HG02885 (cell line): ENCODE results near the gene ERC1.

Source experiments
- ATAC-seq: cut with Tn5 transposase; IDR thresholded peaks from one replicate; pipeline ENCODE4 v1.9.1; 2021; ENCODE audit warnings: mild to moderate bottlenecking; ENCODE audit not compliant: unreplicated experiment, poor library complexity

The ERC1 gene

GRCh38 chr12:1367331-1368291 is 376.6 kb downstream of the ERC1 start:
- no peak for ATAC-seq

GRCh38 chr12:1369460-1369859 is 378.4 kb downstream of the ERC1 start:
- ATAC-seq = no peak

DNA sequence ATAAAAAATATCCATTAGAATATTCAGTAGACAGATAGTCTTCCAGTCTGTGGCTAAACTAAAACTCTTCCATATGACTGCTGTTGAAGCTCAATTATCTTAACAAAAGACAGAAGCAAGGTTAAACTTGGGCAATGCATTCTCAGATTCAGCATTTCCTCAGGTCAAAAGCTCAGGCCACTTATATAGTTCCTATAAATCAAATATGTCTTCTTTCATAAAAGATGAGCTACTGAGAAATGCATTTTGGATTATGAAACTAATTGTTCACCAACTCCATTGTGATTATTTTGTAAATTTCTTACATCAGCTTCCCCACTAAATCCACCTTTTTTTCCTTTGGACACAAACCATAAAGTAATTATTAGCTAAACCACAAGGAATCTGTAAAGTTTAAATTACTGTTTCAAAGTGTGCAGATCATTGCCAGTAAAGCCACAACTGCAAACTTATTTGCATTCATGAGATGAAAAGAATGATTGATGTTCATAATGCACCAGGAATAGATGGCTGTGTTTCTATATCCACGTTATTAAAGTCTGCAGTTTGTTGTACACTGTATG is 379.0 kb downstream of the ERC1 start:
- no peak for ATAC-seq

DNA sequence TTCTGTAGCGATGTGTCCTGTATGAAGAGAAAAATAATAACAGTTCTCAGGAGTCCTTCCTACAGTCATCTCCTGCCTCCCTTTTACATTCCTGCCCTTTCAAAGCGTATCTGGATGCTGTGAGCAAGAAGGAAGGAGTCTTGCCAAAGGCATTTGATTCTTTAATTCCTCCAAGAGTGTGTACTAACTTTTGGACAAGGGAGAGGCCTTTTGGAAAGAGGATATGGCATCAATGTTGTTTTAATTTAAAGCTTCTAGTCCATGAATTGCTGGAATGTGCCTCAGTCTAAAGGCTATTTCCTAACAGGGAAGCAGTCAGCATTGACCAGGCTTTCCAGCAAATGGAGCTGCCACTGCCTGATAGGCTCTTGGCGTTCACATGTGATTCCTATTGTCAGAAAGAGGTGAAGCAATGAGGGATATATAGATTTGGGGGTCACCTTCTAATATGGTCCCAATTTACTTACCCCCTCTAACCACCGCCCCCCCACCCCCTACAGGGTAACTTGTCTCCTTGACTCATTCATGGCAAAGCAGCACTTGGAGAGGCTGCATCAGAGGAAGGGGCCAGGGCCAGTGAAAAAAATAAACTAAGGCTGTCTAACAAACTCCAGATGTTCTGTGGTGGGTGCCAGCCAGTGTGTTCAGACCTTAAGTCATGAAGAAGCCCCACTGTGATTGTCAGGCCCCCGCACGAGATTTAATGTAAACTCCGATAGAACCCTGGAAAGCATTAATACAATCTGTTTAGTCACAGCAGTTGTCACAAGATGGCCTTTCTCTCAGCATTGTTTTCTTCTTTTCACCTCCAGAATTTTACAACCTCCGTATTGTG is 383.1 kb downstream of the ERC1 start:
- ATAC-seq = no peak

DNA sequence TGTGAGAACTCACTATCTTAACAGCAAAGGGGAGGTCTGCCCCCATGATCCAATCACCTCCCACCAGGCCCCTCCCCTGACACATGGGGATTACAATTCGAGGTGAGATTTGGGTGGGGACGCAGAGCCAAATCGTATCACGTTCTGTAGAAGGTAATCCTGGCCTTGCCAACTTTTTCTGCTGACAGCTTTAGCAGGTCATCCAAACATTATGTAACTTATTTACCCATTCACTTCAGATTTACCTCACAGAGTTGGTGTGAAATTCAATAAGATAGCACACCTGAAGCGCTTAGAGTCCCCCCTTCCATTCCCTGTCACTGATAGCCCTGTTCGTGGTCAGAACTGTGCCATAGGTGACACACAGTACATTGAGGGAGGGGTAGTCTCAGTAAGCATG is 384.3 kb downstream of the ERC1 start:
- no peak for ATAC-seq

DNA sequence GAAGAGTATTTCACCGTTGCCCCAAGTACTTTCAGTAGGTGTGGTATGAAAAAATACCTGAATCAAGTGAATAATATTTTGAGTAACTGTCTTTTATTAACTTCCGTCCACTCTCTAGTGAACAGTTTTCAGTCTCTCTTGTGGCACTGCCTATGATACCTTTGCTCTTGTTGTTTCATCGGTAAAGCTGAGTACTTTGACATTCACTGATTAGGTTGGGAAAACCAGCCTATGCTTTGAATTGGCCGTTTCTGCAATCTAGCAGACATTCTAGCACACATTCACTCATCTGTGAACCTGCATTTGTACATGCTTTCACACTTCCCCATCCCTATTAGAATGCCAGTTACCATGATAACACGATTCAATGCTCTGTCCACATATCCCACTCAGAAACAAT is 386.1 kb downstream of the ERC1 start:
- no peak for ATAC-seq

GRCh38 chr12:1377681-1378080 is 386.7 kb downstream of the ERC1 start:
- ATAC-seq = no peak

DNA sequence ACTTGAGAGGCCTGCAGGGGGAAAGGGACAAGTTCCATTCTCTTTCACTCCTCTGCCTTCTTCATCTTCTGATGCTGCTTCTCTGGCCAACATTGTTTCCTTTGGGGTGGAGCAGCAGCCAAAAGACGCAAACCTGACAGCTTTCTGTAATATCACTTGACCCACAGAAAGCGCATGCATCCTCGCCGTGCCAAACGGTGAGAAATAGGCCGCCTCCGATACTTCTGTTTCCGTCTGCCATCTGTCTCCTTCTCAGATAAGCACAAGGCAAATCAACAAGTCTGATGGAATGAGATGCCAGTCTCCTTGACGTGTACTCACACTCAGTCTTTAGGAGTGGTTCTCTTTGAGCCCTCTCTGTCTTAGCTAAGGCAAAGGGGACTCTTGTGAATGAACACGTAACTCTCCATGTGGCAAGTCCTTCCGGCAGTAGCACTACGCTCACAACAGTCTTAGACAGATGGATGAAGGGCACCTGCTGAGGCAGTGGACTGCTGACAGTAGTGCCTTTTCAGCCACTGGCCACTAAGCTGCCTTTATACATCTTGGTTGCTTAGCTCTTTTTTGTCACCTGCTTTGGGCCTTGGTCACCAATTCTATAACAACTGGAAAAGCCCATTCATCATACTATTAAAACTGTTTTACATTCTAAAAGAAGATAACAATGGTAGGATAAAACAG is 389.3 kb downstream of the ERC1 start:
- ATAC-seq = no peak

DNA sequence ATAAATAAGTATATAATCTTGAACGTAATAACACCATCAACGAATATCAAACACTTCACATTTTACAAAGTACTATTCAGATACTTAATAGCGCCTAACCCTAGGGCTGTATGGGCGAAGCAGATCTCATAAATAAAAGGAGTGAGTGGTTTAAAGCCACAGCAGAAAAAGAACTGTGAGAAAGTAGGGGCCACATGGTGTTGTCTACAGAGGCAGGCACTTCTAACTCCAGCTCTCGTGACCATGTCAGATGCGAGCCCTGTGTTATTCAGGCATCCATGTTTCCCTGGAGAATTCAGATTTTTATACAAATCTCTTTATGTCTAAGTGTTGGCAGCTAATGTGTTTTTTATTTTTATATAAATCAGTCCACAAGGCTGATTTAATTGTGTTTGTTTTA is 391.1 kb downstream of the ERC1 start:
- no peak for ATAC-seq

GRCh38 chr12:1382826-1383225 is 391.8 kb downstream of the ERC1 start:
- no peak for ATAC-seq

GRCh38 chr12:1383758-1384157 is 392.7 kb downstream of the ERC1 start:
- no peak for ATAC-seq

DNA sequence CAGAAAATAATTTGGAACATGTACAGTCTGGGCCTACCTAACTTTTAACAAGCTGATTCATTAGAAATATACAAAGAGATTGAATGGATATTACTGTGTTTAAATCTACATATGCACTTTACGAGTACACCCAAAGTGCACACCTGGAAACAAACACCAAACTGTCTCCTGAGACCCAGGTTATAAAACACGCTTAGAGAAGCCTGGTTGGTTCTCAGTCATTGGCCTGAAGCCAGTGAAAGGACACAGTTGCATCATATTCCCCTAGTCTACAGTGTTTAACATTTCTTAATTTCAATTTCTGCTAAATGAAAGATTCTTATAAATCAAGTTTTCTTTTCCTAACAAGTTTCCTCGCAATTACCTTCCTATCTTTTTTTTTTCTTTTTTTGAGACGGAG is 393.9 kb downstream of the ERC1 start:
- ATAC-seq = no peak

GRCh38 chr12:1391722-1392121 is 400.7 kb downstream of the ERC1 start:
- no peak for ATAC-seq

DNA sequence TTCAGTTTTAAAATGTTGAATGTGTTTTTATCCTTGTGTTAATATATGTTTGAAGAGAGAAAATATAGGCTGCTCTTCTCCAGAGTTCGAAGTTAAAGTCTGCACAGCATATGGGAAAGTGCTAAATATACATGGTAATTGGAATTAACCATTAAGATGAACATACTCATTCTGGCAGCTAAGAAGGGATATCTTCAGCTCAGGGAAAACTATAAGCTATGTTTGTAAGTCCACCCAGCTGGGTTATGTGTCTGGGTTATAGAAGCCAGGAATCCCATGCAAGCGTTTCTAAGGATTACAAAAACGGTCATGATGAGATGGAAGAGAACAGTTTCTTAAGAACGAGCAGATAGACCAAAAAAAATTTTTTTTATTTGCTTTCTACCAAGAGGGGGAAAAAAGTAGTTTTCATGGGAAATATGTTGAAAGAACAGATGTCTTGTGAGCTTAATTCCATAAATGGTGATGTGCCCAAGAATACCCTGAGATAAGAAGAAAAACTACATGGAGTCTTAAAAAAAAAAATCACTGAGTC is 404.5 kb downstream of the ERC1 start:
- no peak for ATAC-seq

DNA sequence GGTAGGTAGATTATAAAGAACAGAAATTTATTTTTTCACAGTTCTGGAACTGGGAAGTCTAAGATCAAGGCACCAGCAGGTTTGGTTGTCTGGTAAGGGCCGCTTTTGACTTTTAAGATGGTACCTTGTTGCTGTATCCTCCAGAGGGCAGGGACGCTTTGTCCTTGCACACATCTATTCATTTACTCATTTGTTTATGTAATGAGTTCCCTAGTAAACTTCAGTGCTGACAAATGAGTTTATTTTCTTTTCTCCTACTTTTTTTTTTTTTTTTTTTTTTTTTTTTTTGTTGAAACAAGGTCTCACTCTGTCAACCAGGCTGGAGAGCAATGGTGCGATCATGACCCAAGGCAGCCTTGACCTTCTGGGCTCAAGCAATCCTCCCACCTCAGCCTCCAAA is 407.6 kb downstream of the ERC1 start:
- no peak for ATAC-seq

GRCh38 chr12:1401891-1402290 is 410.9 kb downstream of the ERC1 start:
- no peak for ATAC-seq

DNA sequence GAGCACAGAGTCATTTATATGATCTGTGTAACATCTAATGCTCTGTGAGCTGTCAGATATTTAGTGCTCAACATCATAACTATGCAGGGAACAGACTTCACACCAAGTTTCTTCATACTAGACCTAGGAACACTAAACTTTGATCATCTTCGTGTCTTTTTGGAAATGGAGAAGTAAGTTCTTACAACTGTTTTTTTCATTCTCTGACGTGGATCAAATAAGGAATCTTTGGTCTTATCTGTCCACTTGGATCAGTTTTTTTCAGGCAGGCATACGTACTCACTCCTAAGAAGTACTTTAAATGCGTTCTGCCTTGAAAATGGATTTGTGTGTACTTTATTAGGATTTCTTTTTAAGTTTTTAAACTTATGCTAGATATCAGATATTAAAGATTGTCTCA is 412.4 kb downstream of the ERC1 start:
- ATAC-seq = no peak

DNA sequence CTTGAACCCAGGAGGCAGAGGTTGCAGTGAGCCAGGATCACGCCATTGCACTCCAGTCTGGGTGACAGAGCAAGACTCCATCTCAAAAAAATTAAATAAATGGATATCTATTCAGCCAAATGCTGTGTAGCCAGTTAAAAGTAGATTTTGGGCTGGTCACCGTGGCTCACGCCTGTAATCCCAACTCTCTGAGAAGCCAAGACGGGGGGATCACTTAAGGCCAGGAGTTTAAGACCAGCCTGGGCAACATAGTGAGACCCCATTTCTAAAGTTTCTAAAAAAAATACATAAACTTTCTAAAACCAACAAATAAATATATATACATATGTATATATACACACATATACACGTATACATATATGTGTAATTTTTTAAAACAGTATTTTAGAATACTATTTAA is 414.6 kb downstream of the ERC1 start:
- no peak for ATAC-seq

GRCh38 chr12:1410794-1411193 is 419.8 kb downstream of the ERC1 start:
- ATAC-seq = no peak

DNA sequence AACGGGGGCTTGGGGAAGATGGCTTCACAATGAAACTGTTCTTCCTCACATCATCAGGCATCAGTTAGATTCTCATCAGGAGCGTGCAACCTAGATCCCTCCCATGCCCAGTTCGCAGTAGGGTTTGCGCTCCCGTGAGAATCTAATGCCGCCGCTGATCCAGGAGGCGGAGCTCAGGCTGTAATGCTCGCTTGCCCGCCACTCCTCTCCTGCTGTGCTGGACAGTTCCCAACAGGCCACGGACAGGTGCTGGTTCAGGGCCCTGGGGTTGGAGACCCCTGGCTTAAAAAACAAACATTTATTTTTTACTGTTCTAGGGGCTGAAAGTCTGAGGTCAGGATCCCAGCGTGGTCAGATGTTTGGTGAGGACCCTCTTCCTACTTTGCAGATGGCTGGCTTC is 422.9 kb downstream of the ERC1 start:
- ATAC-seq = no peak
